ENCODE results near the gene USP51. TPM values are rescaled to one million over a fixed set of nuclear protein-coding genes. Genes with fewer than 3 reads are reported as not detected.
"Not testable (repeated sequence)": the region's sequence is repeated elsewhere in the genome, so short reads cannot be mapped to it uniquely, and the experiment has no call there.

Gene USP51
- 0.39 and 1.9 TPM in 2 replicates for total RNA-seq

GRCh38 chrX:55489314-55490009 lies at the start of gene USP51:
Gene USP51, minus strand, starts transcription at chrX:55489848. Its CDS starts 909 bp downstream, at chrX:55488939.
- peak; percentile 35 to 43 for DNase-seq (ENCODE audit: low read depth in 2 of 2)

- DNase-seq (ENCODE audit: low read depth in 2 of 2): no peak
Measured at GRCh38 chrX:55524487-55524886, 34.8 kb upstream of the USP51 start.

- DNase-seq (ENCODE audit: low read depth in 2 of 2): no peak
Measured at GRCh38 chrX:55523356-55523755, 33.7 kb upstream of the USP51 start.

DNA sequence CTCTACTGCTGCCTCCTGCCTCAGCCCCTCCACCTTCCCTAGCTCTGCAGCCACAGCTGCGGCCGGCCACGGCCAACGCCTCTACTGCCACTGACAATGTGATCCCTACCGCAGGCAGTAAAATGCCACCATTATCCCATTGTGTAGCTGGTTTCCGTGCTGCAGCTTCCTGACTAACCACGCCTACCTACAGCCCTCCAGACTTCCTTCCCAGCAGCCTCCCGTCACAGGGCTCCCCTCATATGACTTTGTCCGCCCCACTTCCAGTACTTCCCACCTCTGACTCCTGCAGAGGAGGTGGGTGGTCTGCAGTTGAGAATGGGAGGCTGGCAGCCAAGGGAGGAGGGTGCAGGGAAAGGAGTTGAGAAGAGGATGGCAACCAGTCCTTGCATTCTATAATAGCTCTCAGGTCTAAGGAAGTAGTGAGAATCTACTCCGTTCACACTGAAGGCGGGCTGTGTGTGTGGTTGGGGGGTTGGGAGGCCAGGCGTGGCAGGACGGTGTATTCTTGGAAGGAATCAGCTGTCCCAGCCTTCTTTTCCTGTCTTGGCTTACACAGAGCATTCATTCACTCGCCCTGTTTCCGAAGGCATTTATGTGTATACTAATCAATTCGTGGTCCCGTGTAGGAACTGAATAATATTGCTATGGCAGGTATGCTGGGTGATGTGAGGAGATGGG lies 33.1 kb upstream of the USP51 start:
- DNase-seq (ENCODE audit: low read depth in 2 of 2): peak in 1 of 2 donors; percentile 11

DNA sequence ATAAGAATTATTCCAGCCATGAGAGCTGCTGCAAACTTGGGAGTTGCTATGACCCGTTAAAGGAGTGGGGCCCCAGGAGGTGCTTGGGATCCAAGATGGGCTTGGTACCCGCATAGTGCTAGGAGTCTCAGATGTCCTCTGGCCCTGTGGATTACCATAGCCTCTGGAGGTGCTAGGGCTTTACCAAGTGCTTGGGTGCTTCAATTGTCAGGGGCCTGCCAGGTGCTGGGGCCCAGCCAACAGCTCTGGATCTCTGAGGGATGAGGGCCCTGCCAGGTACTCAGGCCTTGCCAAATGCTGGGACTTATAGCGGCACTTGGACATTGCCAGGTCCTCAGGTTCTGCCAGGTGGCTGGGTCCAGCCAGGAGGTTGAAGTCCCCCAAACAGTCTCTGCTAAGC lies 32.0 kb upstream of the USP51 start:
- DNase-seq (ENCODE audit: low read depth in 2 of 2): no peak

- not testable (repeated sequence) for DNase-seq (ENCODE audit: low read depth in 2 of 2)
Measured at GRCh38 chrX:55516794-55517481, 27.3 kb upstream of the USP51 start.

DNA sequence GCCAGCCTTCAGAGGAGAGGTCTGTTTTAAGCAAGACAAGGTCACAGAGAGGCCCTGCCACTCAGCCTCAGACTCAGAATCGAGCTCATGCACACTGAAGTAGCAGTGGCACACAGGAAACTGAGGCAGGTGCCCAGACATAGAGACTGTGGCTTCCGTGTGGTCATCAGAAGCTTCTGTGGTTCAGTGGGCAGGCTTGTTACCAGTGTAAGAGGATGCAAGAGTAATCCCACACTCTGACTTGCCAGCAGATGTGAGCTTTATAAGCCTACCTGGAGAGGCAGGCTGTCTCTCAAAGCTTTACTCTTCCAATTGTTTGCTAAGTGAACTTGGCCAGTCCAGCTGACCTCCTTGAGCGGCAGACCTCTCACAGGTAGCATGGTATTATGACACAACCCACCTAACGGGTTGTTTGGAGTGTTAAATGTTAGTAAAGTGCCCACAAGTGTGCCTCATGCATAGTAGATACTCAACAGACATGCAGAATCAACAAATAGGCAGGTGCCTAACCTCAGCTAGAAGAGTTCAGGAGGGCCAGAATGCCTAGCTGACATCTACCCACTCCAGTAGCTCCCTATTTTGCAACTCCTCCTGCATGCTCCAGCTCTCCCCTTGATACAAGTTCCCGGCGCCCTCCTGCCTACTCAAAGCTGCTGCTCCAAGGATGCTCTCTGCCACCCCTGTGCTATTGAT lies 23.5 kb upstream of the USP51 start:
- DNase-seq (ENCODE audit: low read depth in 2 of 2): not testable (repeated sequence)

GRCh38 chrX:55508410-55509152 lies 18.9 kb upstream of the USP51 start:
- not testable (repeated sequence) for DNase-seq (ENCODE audit: low read depth in 2 of 2)

DNA sequence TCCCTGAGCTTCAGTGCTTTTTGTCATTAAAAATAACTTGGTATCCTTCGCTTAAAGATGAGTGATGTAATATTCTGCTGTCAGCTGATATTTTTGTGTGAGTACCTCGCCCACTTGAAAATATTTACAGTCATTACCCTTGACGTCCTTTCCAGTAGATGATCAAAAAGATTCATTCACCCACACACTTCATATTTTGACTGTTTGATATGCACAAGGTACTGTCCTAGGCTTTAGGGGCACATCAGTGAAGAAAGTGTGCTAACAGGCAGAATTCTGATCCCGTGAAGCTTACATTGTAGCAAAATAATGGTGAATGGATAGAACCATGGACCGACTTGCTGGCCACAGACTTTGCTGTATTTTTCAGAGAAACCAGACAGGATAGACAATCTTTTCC lies 18.1 kb upstream of the USP51 start:
- not testable (repeated sequence) for DNase-seq (ENCODE audit: low read depth in 2 of 2)

DNA sequence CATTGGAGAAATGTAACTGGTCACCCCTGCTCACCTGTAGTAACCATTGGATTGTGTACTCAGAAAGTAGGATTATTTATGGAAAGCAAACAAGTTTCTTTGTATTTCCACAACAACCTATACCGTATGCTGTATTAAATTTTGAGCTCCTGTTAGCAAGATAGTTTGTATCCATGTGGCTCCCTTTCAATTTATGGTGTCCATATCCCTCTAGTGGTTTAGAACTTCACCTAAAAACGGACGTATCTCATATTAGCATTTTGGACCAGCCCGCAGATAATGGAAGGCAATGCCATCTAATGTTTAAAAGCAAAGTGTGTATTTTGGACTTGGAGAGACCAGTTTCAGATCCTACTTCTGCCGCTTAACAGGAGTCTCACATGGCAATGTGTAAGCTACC lies 17.4 kb upstream of the USP51 start:
- not testable (repeated sequence) for DNase-seq (ENCODE audit: low read depth in 2 of 2)

DNA sequence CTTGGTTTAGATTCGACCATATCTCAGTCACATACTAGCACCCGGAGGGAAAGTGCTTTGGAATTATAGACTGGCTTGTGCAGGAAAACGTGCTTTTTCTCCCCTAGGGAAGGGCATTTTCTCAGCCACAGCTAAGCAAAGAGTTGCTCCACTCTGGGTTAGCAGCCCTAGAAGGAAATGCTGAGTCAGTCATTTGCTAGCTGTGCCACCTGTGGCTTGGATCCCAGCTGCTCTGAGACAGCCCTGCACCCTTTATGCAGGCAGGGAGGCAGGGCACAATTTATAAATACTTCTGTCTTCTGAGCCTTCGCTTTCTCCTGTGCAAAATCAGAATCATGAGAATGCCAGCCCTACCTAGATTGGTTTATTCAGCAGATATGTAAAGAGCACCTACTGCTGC lies 1.3 kb upstream of the USP51 start:
- no peak for DNase-seq (ENCODE audit: low read depth in 2 of 2)

DNA sequence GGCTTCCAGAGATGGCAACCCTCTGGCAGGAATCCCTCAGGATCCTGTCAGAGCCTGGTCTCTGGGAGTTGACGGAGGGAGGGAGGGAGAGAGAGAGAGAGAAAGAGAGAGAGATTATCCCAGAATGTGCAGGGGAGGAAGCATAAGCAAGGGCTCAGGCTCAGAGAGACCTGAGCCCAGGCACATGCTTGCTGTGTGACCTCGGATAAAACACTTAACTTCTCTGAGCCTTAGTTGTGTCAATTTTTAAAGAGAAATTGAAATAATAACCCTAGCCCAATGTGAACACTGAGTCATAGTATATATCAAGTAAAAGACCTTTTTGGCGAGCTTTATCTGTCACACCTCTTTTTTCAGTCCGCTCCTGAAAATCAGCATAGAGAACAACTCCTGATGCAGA lies 473 bp upstream of the USP51 start:
- DNase-seq (ENCODE audit: low read depth in 2 of 2): no peak

GRCh38 chrX:55488593-55489313 lies 895 bp downstream of the USP51 start:
- DNase-seq (ENCODE audit: low read depth in 2 of 2): peak in 1 of 2 donors; percentile 48

DNA sequence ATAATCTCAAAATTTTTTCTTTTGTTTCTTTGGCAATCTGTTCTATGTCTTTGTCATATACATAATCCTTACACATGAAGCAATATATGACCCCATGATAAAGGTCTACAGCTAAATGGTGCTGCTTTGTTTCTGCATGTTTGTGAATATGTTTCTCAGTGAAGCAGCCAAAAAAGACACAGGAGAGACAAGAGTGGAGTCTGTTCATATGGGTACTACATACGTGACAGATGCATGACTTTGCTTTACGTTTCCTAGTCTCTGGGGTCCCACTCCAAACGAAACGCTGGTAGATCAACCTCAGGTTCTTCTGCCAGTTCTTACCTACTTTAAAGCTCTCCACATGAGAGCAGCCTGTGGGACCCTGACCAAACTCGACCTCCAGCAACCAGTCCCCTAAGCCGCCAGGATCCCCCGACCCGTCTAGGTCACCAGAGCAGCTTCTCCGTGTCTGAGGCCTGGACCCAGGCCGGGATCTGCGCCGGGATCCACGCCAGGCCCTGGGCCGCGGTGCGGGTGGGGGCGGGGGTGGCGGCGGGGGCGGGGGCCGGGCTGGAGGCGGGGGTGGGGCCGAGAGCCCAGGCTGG lies 1.5 kb downstream of the USP51 start:
- DNase-seq (ENCODE audit: low read depth in 2 of 2): peak in 1 of 2 donors; percentile 0

GRCh38 chrX:55487143-55487542 lies 2.5 kb downstream of the USP51 start:
- no peak for DNase-seq (ENCODE audit: low read depth in 2 of 2)

DNA sequence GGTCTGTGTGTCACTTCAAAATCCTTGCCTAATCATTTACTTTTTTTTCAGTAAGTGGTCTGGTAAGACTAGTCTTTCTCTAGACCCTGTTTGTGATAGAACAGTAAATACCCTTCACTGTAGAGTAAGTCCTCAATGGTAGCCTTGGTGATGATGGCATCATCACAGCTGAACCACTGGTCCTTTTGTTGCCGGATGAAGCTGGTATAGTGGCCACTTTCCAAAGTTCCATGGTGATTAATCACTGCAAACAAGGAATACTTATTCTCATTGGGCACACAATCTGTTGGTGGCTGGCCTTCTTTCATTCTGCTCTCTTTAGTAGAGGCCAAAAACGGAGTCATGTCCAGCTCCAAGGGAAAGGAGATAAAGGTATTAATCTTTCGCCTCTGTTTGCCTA lies 2.9 kb downstream of the USP51 start:
- no peak for DNase-seq (ENCODE audit: low read depth in 2 of 2)

DNA sequence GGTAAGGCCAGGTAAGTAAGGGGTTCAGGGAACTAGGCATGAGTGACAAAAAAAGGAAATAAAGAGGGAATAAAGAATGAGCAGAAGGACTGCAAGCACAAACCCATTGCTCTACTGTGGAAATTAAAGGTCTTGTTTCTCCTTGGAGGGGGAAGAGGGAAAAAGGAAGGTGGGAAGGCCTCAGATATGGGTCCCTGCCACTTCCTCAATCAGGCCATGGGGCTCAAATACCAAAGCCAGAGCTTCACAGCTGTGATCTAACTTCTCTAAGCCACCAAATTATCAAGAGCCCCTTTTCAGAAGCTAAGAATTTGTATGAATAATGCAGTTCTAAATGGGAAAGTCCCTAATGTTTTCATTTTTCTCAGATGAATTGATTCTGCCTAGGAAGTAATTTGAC lies 4.7 kb downstream of the USP51 start:
- DNase-seq (ENCODE audit: low read depth in 2 of 2): no peak

DNA sequence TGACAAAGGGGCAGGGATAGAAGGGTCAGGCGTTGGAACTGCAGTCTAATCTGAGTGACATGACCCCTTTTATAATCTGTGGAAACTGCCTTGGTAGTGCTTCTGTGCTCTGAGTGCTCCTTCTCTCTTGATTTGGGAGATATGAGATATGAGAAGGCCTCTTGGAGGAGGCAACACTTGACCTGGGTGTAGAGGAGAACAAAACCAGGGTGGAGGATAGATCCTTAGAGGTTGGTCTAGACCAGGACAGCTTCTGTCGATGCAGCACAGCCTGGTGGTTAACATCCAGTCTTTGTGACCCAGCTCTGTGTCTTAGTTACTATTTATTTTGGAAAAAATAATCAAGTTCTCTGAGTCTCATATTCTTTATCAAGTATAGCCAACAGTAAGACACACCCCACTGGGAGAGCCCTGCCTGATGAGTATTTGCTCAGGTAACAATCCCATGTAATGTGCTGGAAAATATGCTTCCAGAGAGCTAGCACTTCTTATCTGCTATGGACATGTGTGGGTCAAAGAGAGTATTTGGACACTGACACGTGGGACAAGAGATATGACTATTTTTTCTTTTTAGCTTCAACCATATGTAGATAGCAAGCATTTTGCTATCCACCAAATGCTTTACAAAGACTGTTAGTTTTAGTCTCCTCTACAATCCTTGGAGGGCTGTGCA lies 9.1 kb downstream of the USP51 start:
- no peak for DNase-seq (ENCODE audit: low read depth in 2 of 2)

- not testable (repeated sequence) for DNase-seq (ENCODE audit: low read depth in 2 of 2)
Measured at GRCh38 chrX:55479956-55480355, 9.7 kb downstream of the USP51 start.

GRCh38 chrX:55465791-55466190 lies 23.9 kb downstream of the USP51 start:
- DNase-seq (ENCODE audit: low read depth in 2 of 2): not testable (repeated sequence)

Data from dermis microvascular lymphatic vessel endothelial cell (primary cell).